Cardiac muscle cell (in vitro differentiated cells and primary cell): ENCODE results near the gene B3GNT7. TPM values are rescaled to one million over a fixed set of nuclear protein-coding genes. Genes with fewer than 3 reads are reported as not detected.

Experiments
- DNase-seq, 2 donors: peaks; one replicate each; pipeline versions ENCODE4 v3.0.0 to v3.0.0-alpha.2; 2010 to 2017; ENCODE audit warnings: low read depth in 1 of 2, low spot score in 1 of 2
- H3K27ac ChIP-seq: fragments of 200-600 bp; sonication (generic); 2 replicates; pipeline ENCODE4 v1.5.1; 2016
- H3K27me3 ChIP-seq: fragments of 200-600 bp; sonication (generic); 2 replicates; pipeline ENCODE4 v1.6.0; 2016; ENCODE audit warnings: control low read depth
- H3K36me3 ChIP-seq: fragments of 200-600 bp; sonication (generic); 2 replicates; pipeline ENCODE4 v1.5.1; 2016; ENCODE audit warnings: control low read depth
- H3K4me1 ChIP-seq: fragments of 200-600 bp; sonication (generic); 2 replicates; pipeline ENCODE4 v1.8.1; 2017; ENCODE audit warnings: low read depth, mild to moderate bottlenecking, mixed run types
- H3K4me3 ChIP-seq: fragments of 200-600 bp; sonication (generic); 2 replicates; pipeline ENCODE4 v1.5.1; 2016; ENCODE audit warnings: mild to moderate bottlenecking
- H3K9me3 ChIP-seq: fragments of 200-600 bp; sonication (generic); 2 replicates; pipeline ENCODE4 v1.5.1; 2017; ENCODE audit warnings: low read depth, mild to moderate bottlenecking, control low read depth
- CTCF ChIP-seq: IDR thresholded peaks from 2 replicates; pipeline ENCODE4 v1.5.1; 2012; ENCODE audit warnings: low read depth, mild to moderate bottlenecking, low read length
- polyA plus RNA-seq: library from polyadenylated mRNA; unstranded; fragments of >200 nt; fragmentation: Nextera tagmentation; extraction: Ambion mirVana; gene quantifications from 2 replicates; pipeline ENCODE4 v1.2.1, GENCODE V29; 2016
- total RNA-seq: library from RNA; depleted of rRNA; stranded (reverse); fragments of >200 nt; gene quantifications from 2 replicates; pipeline ENCODE4 v1.2.3, GENCODE V29; 2016

The B3GNT7 gene
- total and polyA plus RNA-seq, 2 experiments from 2014 or later: 2.9 to 15.8 TPM

DNA sequence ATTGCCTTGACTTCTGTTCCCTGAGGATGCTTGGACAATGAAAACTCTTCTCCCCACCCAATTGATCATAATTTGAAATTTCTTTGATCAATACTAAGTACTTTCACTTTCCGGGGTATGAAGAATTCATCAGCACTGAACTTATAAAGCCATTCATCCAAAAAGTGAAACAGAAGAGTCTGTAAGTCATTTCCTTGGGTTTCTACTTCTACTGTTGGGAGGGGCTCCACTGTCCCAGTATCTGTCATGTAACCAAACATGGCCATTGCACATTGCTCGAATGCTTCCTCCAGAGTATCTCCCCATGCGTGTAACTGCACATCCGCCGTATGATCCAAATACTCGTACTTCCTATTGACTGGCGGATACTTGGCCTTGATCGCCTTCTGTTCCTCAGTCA, 38.5 kb downstream of the B3GNT7 start:
- no peak for DNase-seq
- no peaks in the 10 kb centered on the region for H3K36me3 ChIP-seq
- TF ChIP-seq CTCF: no peak

DNA sequence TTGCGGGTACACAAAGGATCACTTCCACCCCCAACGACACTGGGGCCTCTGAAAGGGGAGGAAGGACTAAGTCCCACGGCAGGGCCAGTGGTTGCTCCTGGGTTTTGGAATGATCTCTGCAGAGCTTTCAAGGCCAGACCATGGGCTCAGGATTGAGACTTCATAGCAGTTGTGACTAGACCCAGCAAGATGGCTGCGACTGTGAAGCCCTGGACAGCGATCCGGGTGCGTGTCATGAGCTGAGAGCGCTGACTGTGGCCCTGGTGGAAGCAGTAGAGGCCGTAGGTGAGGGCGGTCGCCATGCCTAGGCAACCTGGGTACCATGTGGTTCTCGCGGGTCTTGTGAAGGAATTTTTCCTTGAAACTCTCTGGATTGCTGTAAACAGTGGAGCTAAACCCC, 41.4 kb downstream of the B3GNT7 start:
- no peak overlapping the region for H3K4me3 ChIP-seq
- no peaks in the 10 kb centered on the region for H3K27me3 ChIP-seq
- H3K9me3 ChIP-seq: no peaks in the 10 kb centered on the region
- no peak for TF ChIP-seq CTCF
- H3K4me1 ChIP-seq: no peaks in the 10 kb centered on the region
- no peak overlapping the region for H3K27ac ChIP-seq
- H3K36me3 ChIP-seq: no peaks in the 10 kb centered on the region
- DNase-seq: no peak

More for the DNA sequence above, 38.5 kb downstream of the B3GNT7 start:
- no peaks in the 10 kb centered on the region for H3K4me1 ChIP-seq
- H3K9me3 ChIP-seq: no peaks in the 10 kb centered on the region
- H3K27ac ChIP-seq: no peak overlapping the region
- H3K27me3 ChIP-seq: no peaks in the 10 kb centered on the region
- H3K4me3 ChIP-seq: no peak overlapping the region

DNA sequence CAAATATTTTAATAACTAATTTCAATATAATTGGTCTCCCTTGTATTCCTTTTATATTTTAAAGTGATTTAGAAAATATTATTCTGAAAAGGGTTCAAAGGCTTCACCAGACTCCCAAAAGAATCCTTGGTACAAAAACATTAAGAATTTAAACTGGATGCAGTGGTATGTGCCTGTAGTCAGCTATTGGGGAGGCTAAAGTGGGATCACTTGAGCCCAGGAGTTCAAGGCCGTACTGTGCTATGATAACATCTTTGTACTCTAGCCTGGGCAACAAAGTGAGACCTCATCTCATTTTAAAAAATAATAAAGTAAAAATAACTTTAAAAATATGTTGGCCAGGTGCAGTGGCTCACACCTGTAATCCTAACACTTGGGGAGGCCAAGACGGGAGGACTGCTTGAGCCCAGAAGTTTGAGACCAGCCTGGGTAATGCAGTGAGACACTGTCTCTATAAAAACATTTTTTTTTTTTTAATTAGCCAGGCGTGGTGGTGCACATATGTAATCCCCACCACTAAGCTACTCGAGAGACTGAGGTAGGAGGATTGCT, 54.1 kb downstream of the B3GNT7 start:
- H3K4me3 ChIP-seq: no peak overlapping the region
- no peak overlapping the region for H3K27ac ChIP-seq
- no peak for TF ChIP-seq CTCF
- peaks cover 7% of the 10 kb centered on the region for H3K36me3 ChIP-seq
- peaks cover 13% of the 10 kb centered on the region for H3K4me1 ChIP-seq
- no peak for DNase-seq
- no peaks in the 10 kb centered on the region for H3K27me3 ChIP-seq
- no peaks in the 10 kb centered on the region for H3K9me3 ChIP-seq

GRCh38 chr2:231450548-231450989, 55.1 kb downstream of the B3GNT7 start:
- Histone ChIP-seq H3K27ac (no peak overlapping the region), H3K27me3 (no peaks in the 10 kb centered on the region), H3K36me3 (peaks cover 16% of the 10 kb centered on the region), H3K4me3 (no peak overlapping the region), H3K4me1 (peaks cover 13% of the 10 kb centered on the region), H3K9me3 (no peaks in the 10 kb centered on the region)
- no peak for TF ChIP-seq CTCF
- no peak for DNase-seq

Other genes with a start within 250 kb of the B3GNT7 start
- 18.3 and 27.4 TPM in 2 replicates for gene ARMC9, start 197.1 kb upstream of the B3GNT7 start, total RNA-seq
- 29.3 and 30.0 TPM in 2 replicates for gene ARMC9, start 197.1 kb upstream of the B3GNT7 start, polyA plus RNA-seq
- gene NCL, start 68.8 kb downstream of the B3GNT7 start, total RNA-seq: 202 and 222 TPM in 2 replicates
- 527 and 558 TPM in 2 replicates for gene NCL, start 68.8 kb downstream of the B3GNT7 start, polyA plus RNA-seq
- gene NMUR1, start 134.7 kb downstream of the B3GNT7 start, total RNA-seq: 0.15 TPM in 1 of 2 replicates, not detected in the other
- gene NMUR1, start 134.7 kb downstream of the B3GNT7 start, polyA plus RNA-seq: not detected in 2 replicates
- not detected in 2 replicates for gene TEX44, start 197.2 kb downstream of the B3GNT7 start, total RNA-seq
- gene TEX44, start 197.2 kb downstream of the B3GNT7 start, polyA plus RNA-seq: not detected in 2 replicates